Vagina (tissue), 2 donors: ENCODE data around the gene ESPL1. TPM values are rescaled to one million over a fixed set of nuclear protein-coding genes. Genes with fewer than 3 reads are reported as not detected.

Experiments
- DNase-seq, 2 donors: peaks; one replicate each; pipeline ENCODE4 v3.0.0-alpha.2; 2017; ENCODE audit errors: extremely low spot score in 2 of 2
- H3K27ac ChIP-seq: fragments of 200-600 bp; sonication (generic); one replicate; pipeline ENCODE4 v1.5.1; 2019
- H3K27me3 ChIP-seq: fragments of 200-600 bp; sonication (generic); one replicate; pipeline ENCODE4 v1.5.1; 2019
- H3K36me3 ChIP-seq, 2 donors: fragments of 200-600 bp; sonication (generic); one replicate each; pipeline ENCODE4 v1.5.1; 2017 to 2019
- H3K4me1 ChIP-seq: fragments of 200-600 bp; sonication (generic); one replicate; pipeline ENCODE4 v1.5.1; 2019
- H3K4me3 ChIP-seq, 2 donors: fragments of 200-600 bp; sonication (generic); 1 replicate in 1 of 2; 2 replicates in 1 of 2; pipeline ENCODE4 v1.5.1; 2016 to 2019
- H3K9me3 ChIP-seq: fragments of 200-600 bp; sonication (generic); one replicate; pipeline ENCODE4 v1.5.1; 2019
- POLR2A ChIP-seq, 2 donors: fragments of 450-650 bp; IDR thresholded peaks; one replicate each; pipeline ENCODE4 v1.6.1; 2017; ENCODE audit warnings: antibody characterized with exemption in 2 of 2, mild to moderate bottlenecking in 2 of 2, moderate library complexity in 2 of 2
- POLR2AphosphoS5 ChIP-seq, 2 donors: sonication (generic); formaldehyde crosslinking; IDR thresholded peaks; one replicate each; pipeline ENCODE4 v1.9.0; 2017; ENCODE audit warnings: antibody characterized with exemption in 2 of 2, mild to moderate bottlenecking in 2 of 2, low read depth in 1 of 2; ENCODE audit not compliant: insufficient read depth in 1 of 2
- intact Hi-C: fragments of 100-400 bp; cut with DNase I; formaldehyde crosslinking; loops from one replicate; pipeline ENCODE4 v1.15.1; 2023
- total RNA-seq: library from RNA; depleted of rRNA; stranded (reverse); fragments of >200 nt; gene quantifications from one replicate; pipeline ENCODE4 v1.2.3, GENCODE V29; 2016
- TF ChIP-seq, protein P1 (sequence below), 3 experiments: fragments of 450-650 bp in 2 of 3; fragments of 200-600 bp in 1 of 3; sonication (generic) in 1 of 3; IDR thresholded peaks; one replicate each; pipeline ENCODE4 v1.5.1; 2017 to 2019; ENCODE audit warnings: antibody characterized with exemption in 3 of 3, mild to moderate bottlenecking in 2 of 3, moderate library complexity in 2 of 3

Gene ESPL1
- total RNA-seq: 17.7 TPM

- no peak for DNase-seq
- TF ChIP-seq POLR2A (IDR thresholded peaks at IDR 0.05) (no peak), POLR2AphosphoS5 (IDR thresholded peaks at IDR 0.05; ENCODE audit: insufficient read depth in 1 of 2, low read depth in 1 of 2) (peak; percentile 66 to 80)
- TF ChIP-seq, protein P1, sequence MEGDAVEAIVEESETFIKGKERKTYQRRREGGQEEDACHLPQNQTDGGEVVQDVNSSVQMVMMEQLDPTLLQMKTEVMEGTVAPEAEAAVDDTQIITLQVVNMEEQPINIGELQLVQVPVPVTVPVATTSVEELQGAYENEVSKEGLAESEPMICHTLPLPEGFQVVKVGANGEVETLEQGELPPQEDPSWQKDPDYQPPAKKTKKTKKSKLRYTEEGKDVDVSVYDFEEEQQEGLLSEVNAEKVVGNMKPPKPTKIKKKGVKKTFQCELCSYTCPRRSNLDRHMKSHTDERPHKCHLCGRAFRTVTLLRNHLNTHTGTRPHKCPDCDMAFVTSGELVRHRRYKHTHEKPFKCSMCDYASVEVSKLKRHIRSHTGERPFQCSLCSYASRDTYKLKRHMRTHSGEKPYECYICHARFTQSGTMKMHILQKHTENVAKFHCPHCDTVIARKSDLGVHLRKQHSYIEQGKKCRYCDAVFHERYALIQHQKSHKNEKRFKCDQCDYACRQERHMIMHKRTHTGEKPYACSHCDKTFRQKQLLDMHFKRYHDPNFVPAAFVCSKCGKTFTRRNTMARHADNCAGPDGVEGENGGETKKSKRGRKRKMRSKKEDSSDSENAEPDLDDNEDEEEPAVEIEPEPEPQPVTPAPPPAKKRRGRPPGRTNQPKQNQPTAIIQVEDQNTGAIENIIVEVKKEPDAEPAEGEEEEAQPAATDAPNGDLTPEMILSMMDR (IDR thresholded peaks at IDR 0.05): peak in 2 of 3 experiments; percentile 28 to 44
These were observed at the start of gene ESPL1 for GRCh38 chr12:53267999-53268629. Gene ESPL1, plus strand, starts transcription at chr12:53268299. Its CDS starts 468 bp downstream, at chr12:53268767.

GRCh38 chr12:53218551-53219291 is 49.4 kb upstream of the ESPL1 start:
- H3K9me3 ChIP-seq: no peaks in the 10 kb centered on the region
- TF ChIP-seq, protein P1 (IDR thresholded peaks at IDR 0.05): no peak
- no peak for TF ChIP-seq POLR2A (IDR thresholded peaks at IDR 0.05)
- no peak for TF ChIP-seq POLR2AphosphoS5 (IDR thresholded peaks at IDR 0.05; ENCODE audit: insufficient read depth in 1 of 2, low read depth in 1 of 2)
- peak overlapping the region; percentile 99 for H3K27ac ChIP-seq
- peaks cover 74% of the 10 kb centered on the region for H3K4me1 ChIP-seq
- peaks cover 0 to 20% of the 10 kb centered on the region in 2 donors for H3K36me3 ChIP-seq
- intact Hi-C loops: loop anchor here (5.0 to 10.0 kb wide), 2 partner anchors 34 to 196 kb away; a partner anchor contains a TSS
- H3K4me3 ChIP-seq: peak overlapping the region; percentile 75 to 91
- DNase-seq: no peak
- no peaks in the 10 kb centered on the region for H3K27me3 ChIP-seq

More at GRCh38 chr12:53267999-53268629, at the start of gene ESPL1:
- intact Hi-C loops: no loop called here
- Histone ChIP-seq H3K9me3 (no peaks in the 10 kb centered on the region), H3K4me3 (peak within 1 kb of the TSS; percentile 47 to 70), H3K27me3 (no peaks in the 10 kb centered on the region), H3K36me3 (no peaks in the 10 kb centered on the region), H3K27ac (peak within 1 kb of the TSS; percentile 72), H3K4me1 (peaks cover 13% of the 10 kb centered on the region)

DNA sequence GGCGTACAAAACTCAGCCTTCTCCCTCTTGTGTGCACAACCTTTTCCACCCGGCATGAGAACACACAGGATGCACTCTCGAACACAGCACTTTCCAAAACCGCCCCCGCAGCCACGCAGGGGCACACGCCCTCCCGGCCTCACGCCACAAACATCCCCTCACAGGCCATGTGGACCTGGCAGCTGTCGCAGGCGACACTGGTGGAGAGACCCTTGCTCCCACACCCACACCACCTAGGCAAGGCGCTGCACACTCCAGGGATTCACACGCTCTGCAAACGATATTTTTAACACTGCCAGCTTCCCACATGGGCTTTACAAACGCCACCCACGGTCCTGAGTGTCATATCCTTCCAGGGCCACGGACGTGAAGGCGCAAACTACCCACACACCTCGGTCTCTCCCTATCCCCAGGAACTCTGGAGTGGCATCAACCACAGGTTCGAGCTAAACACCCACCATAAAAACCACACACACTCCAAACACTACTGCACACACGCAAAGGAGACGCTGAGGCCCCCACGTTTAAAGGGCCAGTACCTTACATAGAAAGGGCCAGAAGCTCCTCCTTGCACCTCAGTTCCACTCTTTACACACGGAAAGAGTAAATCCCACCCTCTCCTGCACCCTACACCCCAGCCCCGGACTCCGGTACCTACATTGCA is 48.7 kb upstream of the ESPL1 start:
- H3K4me3 ChIP-seq: peak overlapping the region; percentile 75 to 91
- peaks cover 74% of the 10 kb centered on the region for H3K4me1 ChIP-seq
- no peaks in the 10 kb centered on the region for H3K27me3 ChIP-seq
- H3K27ac ChIP-seq: peak overlapping the region; percentile 99
- TF ChIP-seq POLR2A (IDR thresholded peaks at IDR 0.05) (no peak), POLR2AphosphoS5 (IDR thresholded peaks at IDR 0.05; ENCODE audit: insufficient read depth in 1 of 2, low read depth in 1 of 2) (no peak)
- TF ChIP-seq, protein P1 (IDR thresholded peaks at IDR 0.05): no peak
- peaks cover 0 to 13% of the 10 kb centered on the region in 2 donors for H3K36me3 ChIP-seq
- intact Hi-C loops: loop anchor here (5.0 to 10.0 kb wide), 2 partner anchors 33 to 195 kb away; a partner anchor contains a TSS
- no peak for DNase-seq
- no peaks in the 10 kb centered on the region for H3K9me3 ChIP-seq

DNA sequence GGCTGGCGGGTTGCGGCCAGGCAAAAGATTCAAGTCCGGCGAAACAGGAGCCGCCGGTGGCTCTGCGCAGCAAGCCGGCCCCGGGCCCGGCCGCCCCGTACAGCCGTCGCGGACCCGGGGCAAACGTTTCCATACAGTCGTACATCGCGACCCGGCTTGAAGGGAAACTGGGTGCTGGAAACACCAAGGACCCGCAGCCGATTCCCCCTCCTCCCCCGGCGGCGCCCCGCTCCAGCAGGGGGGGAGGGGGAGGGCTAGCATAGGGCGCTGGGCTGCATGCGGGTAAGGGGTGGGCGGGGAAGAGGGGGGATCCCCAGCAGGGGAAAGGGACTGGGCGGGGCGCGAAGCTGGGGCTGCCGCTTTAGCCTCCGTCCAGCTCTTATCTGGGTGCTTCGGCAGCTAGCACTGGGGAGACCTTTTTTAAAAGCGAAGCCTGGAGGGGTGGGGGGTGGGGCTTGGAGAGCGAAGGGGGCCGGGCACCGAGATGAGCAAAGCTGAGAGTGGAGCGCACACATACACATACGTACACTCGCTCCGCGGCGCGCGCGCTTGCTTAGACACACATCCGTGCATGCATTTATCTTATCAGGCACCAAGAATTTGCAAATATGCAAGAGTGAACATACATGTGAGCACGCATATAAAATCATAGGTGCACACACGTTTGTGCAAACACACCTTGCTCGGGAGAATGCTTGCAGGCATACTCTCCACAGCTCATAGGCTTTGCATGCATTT is 48.0 kb upstream of the ESPL1 start:
- intact Hi-C loops: loop anchor here (5.0 to 10.0 kb wide), 2 partner anchors 32 to 195 kb away; a partner anchor contains a TSS
- TF ChIP-seq, protein P1 (IDR thresholded peaks at IDR 0.05): no peak
- H3K4me1 ChIP-seq: peaks cover 74% of the 10 kb centered on the region

More for the DNA sequence above, 48.0 kb upstream of the ESPL1 start:
- DNase-seq: no peak
- no peaks in the 10 kb centered on the region for H3K9me3 ChIP-seq
- H3K36me3 ChIP-seq: peaks cover 0 to 7% of the 10 kb centered on the region in 2 donors
- peak overlapping the region; percentile 99 for H3K27ac ChIP-seq
- H3K27me3 ChIP-seq: no peaks in the 10 kb centered on the region
- H3K4me3 ChIP-seq: peak overlapping the region; percentile 75 to 91
